ENCODE data around the gene PCDH9. TPM values are rescaled to one million over a fixed set of nuclear protein-coding genes. Genes with fewer than 3 reads are reported as not detected.
A peak's percentile ranks its signal among the peaks of the same experiment; 100 is the strongest.

The PCDH9 gene
- total and polyA plus RNA-seq, 12 donors, result 2.9 to 32.0 (median 15.4) TPM

DNA sequence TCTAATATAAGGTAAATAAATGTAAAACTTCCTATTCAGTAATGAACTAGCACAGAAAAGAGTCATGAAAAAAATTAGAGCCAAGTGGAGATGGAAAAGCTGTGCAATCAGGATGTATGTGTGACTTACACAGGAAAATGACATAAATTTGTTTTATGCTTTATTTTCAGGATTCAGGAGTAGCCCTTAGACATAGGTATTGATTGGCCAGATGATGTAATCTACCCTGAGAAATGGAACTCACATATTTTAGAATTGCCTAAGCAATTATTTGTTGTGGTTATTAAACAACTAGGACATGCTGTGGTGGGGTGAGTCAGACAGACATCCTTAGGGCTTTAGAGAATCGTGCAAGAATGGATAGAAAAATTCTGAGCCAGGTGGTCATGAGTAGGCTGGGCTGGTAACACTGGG is 110.6 kb downstream of the PCDH9 start:
- Histone ChIP-seq H3K4me1 (peaks cover 0 to 4% (median 0%) of the 10 kb centered on the region in 9 donors), H3K27me3 (no peaks in the 10 kb centered on the region), H3K36me3 (no peaks in the 10 kb centered on the region), H3K9me3 (no peaks in the 10 kb centered on the region), H3K4me3 (no peak overlapping the region), H3K27ac (no peak overlapping the region)
- DNase-seq (no peak), ATAC-seq (peak in 1 of 8 donors; percentile 63)
- no peak for TF ChIP-seq CTCF (IDR thresholded peaks at IDR 0.05)
- intact Hi-C loops (cut with DNase I), result no loop called here
- 63 to 71% methylated on average over 1 of the region's 1 CpG for WGBS, 2 donors

DNA sequence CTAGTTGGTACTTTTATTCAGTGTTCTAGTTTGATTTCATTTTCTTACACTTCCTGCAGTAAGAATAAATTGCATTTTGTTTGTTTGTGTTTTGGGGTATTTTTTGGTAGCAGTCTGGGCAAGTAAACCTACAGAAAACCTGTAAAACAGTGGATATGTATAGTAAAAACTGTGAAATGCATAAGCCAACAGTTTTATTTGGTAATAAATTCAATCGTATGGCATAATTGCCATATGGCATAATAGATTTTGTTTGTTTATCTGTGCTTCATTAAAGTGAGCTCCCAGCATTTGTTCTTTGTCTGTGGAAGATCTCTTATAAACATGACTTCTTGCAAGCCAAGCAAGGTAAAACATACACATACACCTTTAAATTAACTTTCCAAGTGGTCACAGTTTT is 111.9 kb downstream of the PCDH9 start:
- Histone ChIP-seq H3K4me3 (no peak overlapping the region), H3K9me3 (no peaks in the 10 kb centered on the region), H3K4me1 (peaks cover 0 to 4% (median 0%) of the 10 kb centered on the region in 9 donors), H3K27ac (no peak overlapping the region), H3K27me3 (no peaks in the 10 kb centered on the region), H3K36me3 (no peaks in the 10 kb centered on the region)
- intact Hi-C loops (cut with DNase I), result no loop called here
- 93 to 96% methylated on average over 1 of the region's 1 CpG for WGBS, 2 donors
- ATAC-seq (no peak), DNase-seq (no peak)
- no peak for TF ChIP-seq CTCF (IDR thresholded peaks at IDR 0.05)

DNA sequence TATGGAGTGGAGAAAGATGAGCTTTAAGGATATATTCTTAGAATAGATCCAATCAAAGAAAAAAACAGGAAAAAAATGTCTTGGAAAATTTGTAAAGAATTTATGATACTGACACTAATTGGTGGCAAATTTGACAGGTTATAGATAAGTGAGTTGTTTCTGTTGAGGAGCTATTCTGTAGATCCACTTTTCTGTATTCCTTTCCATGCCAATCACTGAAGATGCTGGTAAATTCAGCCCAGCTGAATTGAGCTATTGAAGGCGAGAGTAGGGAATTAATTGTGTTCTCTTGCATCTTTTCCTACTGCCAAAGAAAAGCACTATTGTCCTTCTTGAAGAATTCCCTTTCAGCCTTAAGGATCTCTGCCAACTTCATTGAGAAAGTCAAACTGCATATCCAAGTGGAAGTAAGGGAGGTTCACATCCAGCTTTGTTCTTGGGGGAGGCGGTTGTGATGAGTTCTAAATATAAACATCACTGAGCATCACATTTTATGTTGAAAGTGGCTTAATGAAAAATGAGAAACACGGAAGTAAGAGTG is 113.1 kb downstream of the PCDH9 start:
- no peak for TF ChIP-seq CTCF (IDR thresholded peaks at IDR 0.05)
- Histone ChIP-seq H3K9me3 (no peaks in the 10 kb centered on the region), H3K4me1 (peaks cover 0 to 4% (median 0%) of the 10 kb centered on the region in 9 donors), H3K27ac (no peak overlapping the region), H3K27me3 (no peaks in the 10 kb centered on the region), H3K4me3 (no peak overlapping the region), H3K36me3 (no peaks in the 10 kb centered on the region)
- intact Hi-C loops (cut with DNase I), result no loop called here
- WGBS, 2 donors, result 51 to 55% methylated on average over 3 of the region's 3 CpGs
- DNase-seq (no peak), ATAC-seq (no peak)

GRCh38 chr13:67107979-67108378 is 122.2 kb downstream of the PCDH9 start:
- H3K4me1 ChIP-seq, result no peaks in the 10 kb centered on the region
- 94 to 95% methylated on average over 2 of the region's 2 CpGs for WGBS, 2 donors
- DNase-seq, result no peak
- no peaks in the 10 kb centered on the region for H3K27me3 ChIP-seq
- H3K27ac ChIP-seq, result no peak overlapping the region
- TF ChIP-seq CTCF (IDR thresholded peaks at IDR 0.05), result no peak
- H3K4me3 ChIP-seq, result no peak overlapping the region
- intact Hi-C loops (cut with DNase I), result no loop called here
- no peak for ATAC-seq
- no peaks in the 10 kb centered on the region for H3K36me3 ChIP-seq
- H3K9me3 ChIP-seq, result peaks cover 0 to 14% (median 0%) of the 10 kb centered on the region in 11 donors
